Stomach (tissue), 9 donors: ENCODE data around the gene CRAMP1. TPM values are rescaled to one million over a fixed set of nuclear protein-coding genes. Genes with fewer than 3 reads are reported as not detected.

Source experiments
- DNase-seq, 2 donors: peaks; one replicate each; pipeline versions ENCODE4 v3.0.0 to v3.0.0-alpha.2; 2013 to 2019
- H3K27ac ChIP-seq, 5 donors: fragments of 200-600 bp in 4 of 5; sonication (generic) in 4 of 5; one replicate each; pipeline ENCODE4 v1.5.1; 2013 to 2019; ENCODE audit warnings: mild to moderate bottlenecking in 1 of 5, moderate library complexity in 1 of 5
- H3K27me3 ChIP-seq, 3 donors: fragments of 200-600 bp; sonication (generic); one replicate each; pipeline ENCODE4 v1.5.1; 2017 to 2019; ENCODE audit warnings: mixed run types in 1 of 3
- H3K36me3 ChIP-seq, 4 donors: fragments of 200-600 bp; sonication (generic); 1 replicate in 3 of 4; 2 replicates in 1 of 4; pipeline ENCODE4 v1.5.1; 2016 to 2019
- H3K4me1 ChIP-seq, 4 donors: fragments of 200-600 bp; sonication (generic); one replicate each; pipeline ENCODE4 v1.5.1; 2016 to 2019
- H3K4me3 ChIP-seq, 4 donors: fragments of 200-600 bp; sonication (generic) in 3 of 4; one replicate each; pipeline ENCODE4 v1.5.1; 2016 to 2019; ENCODE audit warnings: mild to moderate bottlenecking in 1 of 4
- H3K9me3 ChIP-seq, 4 donors: fragments of 200-600 bp; sonication (generic); one replicate each; pipeline ENCODE4 v1.5.1; 2016 to 2019
- EP300 ChIP-seq: sonication (generic); formaldehyde crosslinking; IDR thresholded peaks from one replicate; pipeline ENCODE4 v1.6.1; 2017; ENCODE audit warnings: antibody characterized with exemption
- POLR2A ChIP-seq, 4 donors: fragments of 450-650 bp; IDR thresholded peaks; one replicate each; pipeline ENCODE4 v1.6.1; 2016; ENCODE audit warnings: antibody characterized with exemption in 4 of 4, control low read depth in 2 of 4, mild to moderate bottlenecking in 1 of 4, moderate library complexity in 1 of 4
- POLR2AphosphoS5 ChIP-seq, 3 donors: sonication (generic); formaldehyde crosslinking; IDR thresholded peaks; one replicate each; pipeline ENCODE4 v1.6.1; 2016; ENCODE audit warnings: antibody characterized with exemption in 3 of 3
- WGBS, 5 donors: extraction: QIAGEN DNeasy Blood & Tissue Kit in 3 of 5; methylation state at CpG; one replicate each; pipeline versions ENCODE4 v1.1.5 to v1.1.7; 2013 to 2018; 5-methylcytosine and 5-hydroxymethylcytosine counted together
- intact Hi-C: fragments of 100-400 bp; cut with DNase I; formaldehyde crosslinking; loops from one replicate; pipeline ENCODE4 v1.15.1; 2023; ENCODE audit warnings: low total_unique reads
- polyA plus RNA-seq, 3 donors: library from polyadenylated mRNA; stranded (reverse); fragments of 200-250 nt; gene quantifications; one replicate each; pipeline ENCODE4 v1.2.3, GENCODE V29; 2013
- total RNA-seq, 5 donors: library from RNA; depleted of rRNA; stranded (reverse); fragments of >200 nt; gene quantifications; one replicate each; pipeline versions ENCODE4 v1.1.0 to v1.2.3, GENCODE V29; 2014 to 2016
- TF ChIP-seq, protein P1 (sequence below), 7 experiments: fragments of 450-650 bp in 4 of 7; fragments of 200-600 bp in 3 of 7; sonication (generic) in 3 of 7; IDR thresholded peaks; one replicate each; pipeline ENCODE4 v1.5.1; 2016 to 2019; ENCODE audit warnings: antibody characterized with exemption in 7 of 7, control low read depth in 2 of 7, mild to moderate bottlenecking in 1 of 7
- donor health status: healthy with polysubstance abuse.
- donor health status: Bipolar disorder and iron deficiency.
- donor health status: healthy.

Gene CRAMP1
- total and polyA plus RNA-seq, 8 donors = 3.4 to 28.1 (median 11.9) TPM

DNA sequence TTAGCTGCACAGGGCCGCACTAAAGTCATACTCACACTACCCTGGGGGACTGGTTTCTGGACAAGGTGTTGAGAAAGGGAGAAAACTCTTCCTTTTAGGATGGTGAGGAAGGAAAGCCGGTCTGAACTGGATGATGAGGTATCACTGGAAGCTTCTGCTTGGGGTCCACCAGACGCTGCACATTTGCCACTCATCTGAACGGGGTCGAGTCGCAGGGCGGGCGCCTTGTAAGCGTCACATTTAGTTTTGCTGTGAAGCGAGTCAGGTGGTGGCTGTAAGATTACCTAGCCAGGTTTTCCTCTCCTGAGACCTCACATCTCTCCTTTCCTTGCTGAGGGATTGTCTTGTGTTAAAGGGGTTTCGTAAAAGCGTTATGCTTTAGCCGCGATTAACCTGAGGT, 68.2 kb downstream of the CRAMP1 start:
- no peak for DNase-seq
- TF ChIP-seq POLR2A (IDR thresholded peaks at IDR 0.05) (no peak), EP300 (no peak), POLR2AphosphoS5 (IDR thresholded peaks at IDR 0.05) (no peak)
- TF ChIP-seq, protein P1, sequence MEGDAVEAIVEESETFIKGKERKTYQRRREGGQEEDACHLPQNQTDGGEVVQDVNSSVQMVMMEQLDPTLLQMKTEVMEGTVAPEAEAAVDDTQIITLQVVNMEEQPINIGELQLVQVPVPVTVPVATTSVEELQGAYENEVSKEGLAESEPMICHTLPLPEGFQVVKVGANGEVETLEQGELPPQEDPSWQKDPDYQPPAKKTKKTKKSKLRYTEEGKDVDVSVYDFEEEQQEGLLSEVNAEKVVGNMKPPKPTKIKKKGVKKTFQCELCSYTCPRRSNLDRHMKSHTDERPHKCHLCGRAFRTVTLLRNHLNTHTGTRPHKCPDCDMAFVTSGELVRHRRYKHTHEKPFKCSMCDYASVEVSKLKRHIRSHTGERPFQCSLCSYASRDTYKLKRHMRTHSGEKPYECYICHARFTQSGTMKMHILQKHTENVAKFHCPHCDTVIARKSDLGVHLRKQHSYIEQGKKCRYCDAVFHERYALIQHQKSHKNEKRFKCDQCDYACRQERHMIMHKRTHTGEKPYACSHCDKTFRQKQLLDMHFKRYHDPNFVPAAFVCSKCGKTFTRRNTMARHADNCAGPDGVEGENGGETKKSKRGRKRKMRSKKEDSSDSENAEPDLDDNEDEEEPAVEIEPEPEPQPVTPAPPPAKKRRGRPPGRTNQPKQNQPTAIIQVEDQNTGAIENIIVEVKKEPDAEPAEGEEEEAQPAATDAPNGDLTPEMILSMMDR (IDR thresholded peaks at IDR 0.05) = no peak
- H3K27ac ChIP-seq = peak overlapping the region in 1 of 5 donors; percentile 88
- no peak overlapping the region for H3K4me3 ChIP-seq
- H3K4me1 ChIP-seq = peaks cover 3 to 31% (median 27%) of the 10 kb centered on the region in 4 donors
- H3K9me3 ChIP-seq = no peaks in the 10 kb centered on the region
- H3K27me3 ChIP-seq = no peaks in the 10 kb centered on the region
- peaks cover 5 to 32% (median 27%) of the 10 kb centered on the region in 4 donors for H3K36me3 ChIP-seq
- intact Hi-C loops = no loop called here
- WGBS, 5 donors = 76 to 91% (median 79%) methylated on average over 14 of the region's 14 CpGs

DNA sequence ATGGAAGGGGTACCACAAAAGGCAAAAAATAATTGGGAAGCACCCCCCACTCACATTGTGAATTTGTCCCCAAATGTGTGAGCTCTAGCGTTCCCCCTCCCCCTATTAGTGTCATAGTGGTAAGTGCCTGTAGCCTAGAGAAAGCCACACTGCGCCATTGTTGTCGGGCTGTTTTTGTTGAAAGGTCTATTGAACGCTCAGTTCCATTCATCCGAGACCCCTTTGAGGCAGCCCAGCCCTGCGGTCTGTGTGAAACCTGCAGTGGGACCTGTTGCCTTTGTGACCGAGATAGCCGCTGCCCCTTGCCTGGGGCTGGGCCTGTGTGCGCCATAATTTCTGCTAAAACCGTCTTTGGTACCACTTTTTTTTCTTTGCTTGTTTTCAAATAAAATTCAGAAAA, 68.9 kb downstream of the CRAMP1 start:
- Histone ChIP-seq H3K4me3 (no peak overlapping the region), H3K4me1 (peaks cover 3 to 31% (median 27%) of the 10 kb centered on the region in 4 donors), H3K27me3 (no peaks in the 10 kb centered on the region), H3K27ac (no peak overlapping the region), H3K9me3 (no peaks in the 10 kb centered on the region), H3K36me3 (peaks cover 5 to 32% (median 27%) of the 10 kb centered on the region in 4 donors)
- TF ChIP-seq POLR2AphosphoS5 (IDR thresholded peaks at IDR 0.05) (no peak), POLR2A (IDR thresholded peaks at IDR 0.05) (no peak), EP300 (no peak)
- TF ChIP-seq, protein P1 (IDR thresholded peaks at IDR 0.05) = no peak
- DNase-seq = no peak
- intact Hi-C loops = no loop called here
- 82 to 98% (median 92%) methylated on average over 10 of the region's 10 CpGs for WGBS, 5 donors

DNA sequence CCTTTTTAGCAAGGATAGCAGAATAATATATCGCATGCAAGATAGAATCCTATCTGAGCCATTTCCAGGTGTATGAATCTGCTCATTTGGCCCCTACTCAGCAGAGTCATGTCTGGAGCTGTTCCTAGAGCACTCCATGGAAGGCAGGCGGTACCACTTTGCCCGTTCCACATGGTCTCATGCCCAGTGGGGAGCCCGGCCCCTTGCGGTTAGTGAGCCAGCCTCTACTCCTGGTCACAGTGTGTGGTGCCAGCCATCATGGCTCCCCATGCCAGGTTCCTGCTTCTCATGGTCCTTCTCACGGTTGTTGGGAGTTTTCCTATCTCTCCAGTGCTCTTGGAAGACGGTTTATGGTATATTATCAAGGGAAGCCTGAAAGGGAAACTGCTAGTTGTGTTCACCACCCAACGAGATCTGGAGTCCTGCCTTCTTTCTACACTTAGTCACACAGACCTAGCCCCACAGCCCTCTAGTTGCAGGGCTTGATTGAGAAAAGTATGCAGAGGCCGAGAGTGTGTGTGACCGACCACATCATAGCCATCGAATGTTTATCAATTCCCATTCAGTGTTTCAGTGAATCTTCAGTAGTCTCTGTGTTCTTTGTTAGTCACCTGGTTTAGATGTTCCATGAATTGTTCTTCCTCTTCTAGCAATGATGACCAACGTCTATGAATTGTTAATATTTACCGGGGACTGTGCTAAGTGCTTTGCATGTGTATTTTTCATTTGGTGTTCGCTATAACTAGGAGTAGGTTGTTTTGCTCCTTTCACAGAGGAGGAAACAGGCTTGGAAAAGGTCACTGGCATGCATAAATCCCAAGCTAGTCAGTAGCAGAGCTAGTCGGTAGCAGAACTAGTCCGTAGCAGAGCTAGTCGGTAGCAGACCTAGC, 75.5 kb downstream of the CRAMP1 start:
- WGBS, 5 donors = 70 to 79% (median 74%) methylated on average over 16 to 17 of the region's 17 CpGs
- peaks cover 13 to 91% (median 86%) of the 10 kb centered on the region in 4 donors for H3K36me3 ChIP-seq
- no peaks in the 10 kb centered on the region for H3K27me3 ChIP-seq

DNA sequence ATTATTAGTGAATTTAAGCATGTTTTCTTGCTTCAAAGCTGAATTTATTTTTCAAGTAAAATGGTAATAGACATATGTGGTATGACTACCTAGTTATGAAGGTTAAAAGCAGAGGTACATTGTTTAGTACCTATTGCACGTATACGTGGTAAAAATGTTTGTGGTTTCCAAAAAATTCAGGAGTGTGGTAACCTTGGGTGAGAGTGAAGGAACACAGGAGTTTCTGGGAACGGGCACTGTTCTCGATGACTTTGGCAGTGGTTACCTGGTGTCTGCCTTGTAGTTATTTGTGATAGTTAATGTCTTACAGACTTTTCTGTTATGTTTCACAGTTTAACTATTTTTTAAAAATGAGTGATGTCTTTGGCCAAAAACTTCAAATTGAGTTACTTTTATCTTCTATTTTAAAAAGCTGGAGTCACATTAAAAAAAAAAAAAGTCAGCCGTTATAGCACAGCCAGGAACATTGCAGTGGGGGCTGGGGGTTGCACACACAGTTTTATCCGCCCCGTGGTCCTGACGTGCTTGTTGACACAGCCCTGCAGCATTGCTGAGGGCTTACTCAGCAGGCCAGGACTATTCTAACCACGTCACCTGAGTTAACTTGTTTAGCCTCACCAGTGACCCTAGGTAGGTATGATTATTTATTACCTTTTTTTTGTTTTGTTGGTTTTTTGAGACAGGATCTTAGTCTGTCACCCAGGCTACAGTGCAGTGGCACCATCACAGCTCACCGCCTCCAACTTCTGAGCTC, 76.8 kb downstream of the CRAMP1 start:
- TF ChIP-seq, protein P1 (IDR thresholded peaks at IDR 0.05) = no peak
- peak in 1 of 3 donors; percentile 52 for TF ChIP-seq POLR2AphosphoS5 (IDR thresholded peaks at IDR 0.05)
- Histone ChIP-seq H3K4me3 (no peak overlapping the region), H3K36me3 (peaks cover 13 to 96% (median 92%) of the 10 kb centered on the region in 4 donors), H3K4me1 (peaks cover 0 to 23% (median 14%) of the 10 kb centered on the region in 4 donors), H3K9me3 (no peaks in the 10 kb centered on the region), H3K27me3 (no peaks in the 10 kb centered on the region), H3K27ac (peak overlapping the region; percentile 7 to 73 (median 71))
- WGBS, 5 donors = 40 to 59% (median 49%) methylated on average over 10 of the region's 10 CpGs
- DNase-seq = peak; percentile 70 to 92
- intact Hi-C loops = no loop called here

More for the DNA sequence above, 75.5 kb downstream of the CRAMP1 start:
- Histone ChIP-seq H3K4me3 (no peak overlapping the region), H3K27ac (peak overlapping the region; percentile 43 to 73 (median 56)), H3K9me3 (no peaks in the 10 kb centered on the region), H3K4me1 (peaks cover 0 to 23% (median 14%) of the 10 kb centered on the region in 4 donors)
- no peak for DNase-seq
- intact Hi-C loops = no loop called here
- TF ChIP-seq POLR2AphosphoS5 (IDR thresholded peaks at IDR 0.05) (no peak), EP300 (no peak)
